ENCODE data around the gene NSMF. TPM values are rescaled to one million over a fixed set of nuclear protein-coding genes. Genes with fewer than 3 reads are reported as not detected.

NSMF gene
- total RNA-seq, 2 experiments from 2014 or later: 104 to 109 TPM

DNA sequence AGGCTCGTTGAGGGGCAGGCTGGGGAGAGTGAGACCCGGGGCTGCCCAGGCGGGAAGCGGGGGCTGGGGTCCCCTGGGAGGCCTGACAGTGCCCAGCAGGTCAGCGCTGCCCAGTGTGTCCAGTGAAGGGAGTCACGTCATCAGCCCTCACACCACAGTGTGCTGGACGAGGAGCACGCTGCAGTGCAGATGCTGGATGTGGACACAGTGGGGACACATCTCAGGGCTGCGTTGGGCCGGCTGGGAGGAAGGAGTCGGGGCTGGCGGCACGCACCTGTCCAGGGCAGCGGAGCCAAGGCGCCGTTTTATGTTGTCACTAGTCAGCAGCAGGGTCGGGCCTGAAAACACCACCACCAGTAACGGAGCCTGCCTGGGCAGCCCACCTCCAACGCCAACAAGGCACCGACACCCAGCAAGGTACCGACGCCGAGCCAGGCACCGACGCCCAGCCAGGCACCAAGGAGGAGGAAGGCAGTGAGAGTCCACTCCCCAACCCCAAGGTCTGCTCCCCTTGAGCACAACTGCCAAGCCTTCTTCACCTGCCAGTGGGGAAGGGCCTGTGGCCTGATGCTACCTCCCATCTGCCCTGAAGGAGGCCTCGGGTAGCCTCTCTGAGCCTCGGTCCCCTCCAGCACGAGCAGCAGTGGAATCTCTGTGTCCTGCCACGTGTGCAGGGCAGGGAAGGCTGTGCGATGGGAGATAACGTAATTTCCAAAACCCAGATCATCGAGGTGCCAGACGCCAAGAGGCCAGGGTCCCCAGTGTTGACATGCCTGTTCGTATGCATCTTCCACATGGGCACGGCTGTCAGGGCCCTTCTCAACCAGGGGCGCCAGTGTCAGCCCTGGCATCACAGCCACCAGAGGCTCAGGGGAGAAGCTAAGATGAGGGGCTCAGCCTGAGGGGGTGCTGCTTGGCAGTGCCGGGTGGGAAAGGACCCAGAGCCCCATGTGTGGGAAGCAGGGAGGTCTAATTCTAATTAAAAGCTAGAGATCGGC lies 21.9 kb upstream of the NSMF start:
- Histone ChIP-seq H3K4me3 (ENCODE audit: low read length) (no peak overlapping the region), H3K36me3 (ENCODE audit: insufficient read depth, low read length) (no peaks in the 10 kb centered on the region), H3K27me3 (ENCODE audit: control insufficient read depth in 1 of 2, insufficient read depth in 2 of 2, low read length in 2 of 2) (no peaks in the 10 kb centered on the region), H3K9me3 (ENCODE audit: control insufficient read depth in 1 of 2, insufficient read depth in 1 of 2, low read length in 2 of 2) (peaks cover 1 to 6% of the 10 kb centered on the region in 2 experiments), H3K4me1 (ENCODE audit: insufficient read depth, low read length) (no peaks in the 10 kb centered on the region), H3K27ac (ENCODE audit: low read depth in 1 of 2, low read length in 2 of 2) (no peak overlapping the region)
- ChIA-PET POLR2A (interaction anchor here (0.6 to 1.2 kb wide), 3 partner anchors 10 to 22 kb away, joined by 3 to 4 read pairs (median 3); partner anchors contain the start of gene NSMF), CTCF (no interaction called here)
- Mint-ChIP-seq H3K27ac (no peak overlapping the region), H3K4me1 (ENCODE audit: low read depth) (peaks cover 6% of the 10 kb centered on the region), H3K27me3 (no peaks in the 10 kb centered on the region), H3K9me3 (peaks cover 3% of the 10 kb centered on the region), H3K36me3 (ENCODE audit: low read depth) (no peaks in the 10 kb centered on the region), H3K4me3 (no peak overlapping the region)
- DNase-seq (peak in 1 of 14 experiments; percentile 8), ATAC-seq (ENCODE audit: poor library complexity) (no peak)
- TF ChIP-seq, protein P1, sequence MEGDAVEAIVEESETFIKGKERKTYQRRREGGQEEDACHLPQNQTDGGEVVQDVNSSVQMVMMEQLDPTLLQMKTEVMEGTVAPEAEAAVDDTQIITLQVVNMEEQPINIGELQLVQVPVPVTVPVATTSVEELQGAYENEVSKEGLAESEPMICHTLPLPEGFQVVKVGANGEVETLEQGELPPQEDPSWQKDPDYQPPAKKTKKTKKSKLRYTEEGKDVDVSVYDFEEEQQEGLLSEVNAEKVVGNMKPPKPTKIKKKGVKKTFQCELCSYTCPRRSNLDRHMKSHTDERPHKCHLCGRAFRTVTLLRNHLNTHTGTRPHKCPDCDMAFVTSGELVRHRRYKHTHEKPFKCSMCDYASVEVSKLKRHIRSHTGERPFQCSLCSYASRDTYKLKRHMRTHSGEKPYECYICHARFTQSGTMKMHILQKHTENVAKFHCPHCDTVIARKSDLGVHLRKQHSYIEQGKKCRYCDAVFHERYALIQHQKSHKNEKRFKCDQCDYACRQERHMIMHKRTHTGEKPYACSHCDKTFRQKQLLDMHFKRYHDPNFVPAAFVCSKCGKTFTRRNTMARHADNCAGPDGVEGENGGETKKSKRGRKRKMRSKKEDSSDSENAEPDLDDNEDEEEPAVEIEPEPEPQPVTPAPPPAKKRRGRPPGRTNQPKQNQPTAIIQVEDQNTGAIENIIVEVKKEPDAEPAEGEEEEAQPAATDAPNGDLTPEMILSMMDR (IDR thresholded peaks at IDR 0.05): no peak
- intact Hi-C loops (cut with DNase I, micrococcal nuclease): no loop called here

DNA sequence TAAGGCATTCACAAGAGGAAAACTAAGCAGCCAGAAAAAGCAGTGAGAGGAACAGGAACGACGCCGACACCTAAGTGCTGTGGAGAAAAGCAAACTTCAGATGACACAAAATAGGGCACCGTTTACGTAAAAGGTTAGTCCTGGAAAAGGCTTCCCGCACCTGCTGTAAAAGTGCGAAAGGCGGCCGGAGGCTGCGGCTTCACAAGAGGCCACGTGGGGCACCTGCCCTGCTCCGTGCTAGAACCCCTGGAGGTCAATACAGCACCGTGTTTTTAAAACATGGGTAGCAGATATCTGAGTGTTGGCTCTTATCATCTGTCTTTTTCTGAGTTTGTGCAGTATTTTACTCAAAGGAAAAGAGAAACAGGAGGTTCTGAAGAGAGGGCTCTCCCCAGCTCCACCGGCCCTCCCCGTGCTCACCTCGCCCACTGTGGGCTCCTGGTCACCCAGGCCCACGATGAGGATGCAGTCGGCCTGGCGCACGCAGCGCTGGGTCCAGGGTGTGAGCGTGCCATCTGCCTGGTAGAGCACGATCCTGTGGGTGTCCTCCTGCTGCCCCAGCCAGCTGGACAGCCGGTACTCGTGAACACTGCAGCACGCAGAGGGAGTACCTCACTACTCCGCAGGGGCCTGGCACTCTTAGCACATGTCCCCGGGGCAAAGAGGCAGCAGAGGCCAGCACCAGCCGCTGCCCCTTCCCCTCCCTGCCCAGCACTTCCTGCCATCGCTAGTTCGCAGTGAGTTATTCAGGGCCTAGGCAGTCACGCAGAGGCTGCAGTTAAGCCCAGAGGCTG lies 21.0 kb upstream of the NSMF start:
- CTCF ChIA-PET: no interaction called here

More for the DNA sequence above, 21.0 kb upstream of the NSMF start:
- TF ChIP-seq, protein P1 (IDR thresholded peaks at IDR 0.05): no peak
- peaks cover 4% of the 10 kb centered on the region for H3K36me3 Mint-ChIP-seq (ENCODE audit: low read depth)
- H3K4me3 Mint-ChIP-seq: no peak overlapping the region
- H3K27ac Mint-ChIP-seq: no peak overlapping the region
- Histone ChIP-seq H3K27ac (ENCODE audit: low read depth in 1 of 2, low read length in 2 of 2) (no peak overlapping the region), H3K4me1 (ENCODE audit: insufficient read depth, low read length) (no peaks in the 10 kb centered on the region), H3K36me3 (ENCODE audit: insufficient read depth, low read length) (no peaks in the 10 kb centered on the region), H3K9me3 (ENCODE audit: control insufficient read depth in 1 of 2, insufficient read depth in 1 of 2, low read length in 2 of 2) (peaks cover 7 to 12% of the 10 kb centered on the region in 2 experiments), H3K4me3 (ENCODE audit: low read length) (no peak overlapping the region), H3K27me3 (ENCODE audit: control insufficient read depth in 1 of 2, insufficient read depth in 2 of 2, low read length in 2 of 2) (no peaks in the 10 kb centered on the region)
- peaks cover 6% of the 10 kb centered on the region for H3K4me1 Mint-ChIP-seq (ENCODE audit: low read depth)
- H3K27me3 Mint-ChIP-seq: no peaks in the 10 kb centered on the region
- intact Hi-C loops (cut with DNase I, micrococcal nuclease): no loop called here
- ATAC-seq (ENCODE audit: poor library complexity): no peak
- POLR2A ChIA-PET: no interaction called here
- peaks cover 7% of the 10 kb centered on the region for H3K9me3 Mint-ChIP-seq
- DNase-seq: no peak
